GM19025 (cell line): Measurements from ENCODE around the gene KCNK15.
"Not testable (repeated sequence)": the region's sequence is repeated elsewhere in the genome, so short reads cannot be mapped to it uniquely, and the experiment has no call there.

Source experiments
- ATAC-seq: cut with Tn5 transposase; IDR thresholded peaks from one replicate; pipeline ENCODE4 v1.9.1; 2021; ENCODE audit warnings: mild to moderate bottlenecking, low read depth, moderate library complexity; ENCODE audit not compliant: unreplicated experiment

Gene KCNK15

DNA sequence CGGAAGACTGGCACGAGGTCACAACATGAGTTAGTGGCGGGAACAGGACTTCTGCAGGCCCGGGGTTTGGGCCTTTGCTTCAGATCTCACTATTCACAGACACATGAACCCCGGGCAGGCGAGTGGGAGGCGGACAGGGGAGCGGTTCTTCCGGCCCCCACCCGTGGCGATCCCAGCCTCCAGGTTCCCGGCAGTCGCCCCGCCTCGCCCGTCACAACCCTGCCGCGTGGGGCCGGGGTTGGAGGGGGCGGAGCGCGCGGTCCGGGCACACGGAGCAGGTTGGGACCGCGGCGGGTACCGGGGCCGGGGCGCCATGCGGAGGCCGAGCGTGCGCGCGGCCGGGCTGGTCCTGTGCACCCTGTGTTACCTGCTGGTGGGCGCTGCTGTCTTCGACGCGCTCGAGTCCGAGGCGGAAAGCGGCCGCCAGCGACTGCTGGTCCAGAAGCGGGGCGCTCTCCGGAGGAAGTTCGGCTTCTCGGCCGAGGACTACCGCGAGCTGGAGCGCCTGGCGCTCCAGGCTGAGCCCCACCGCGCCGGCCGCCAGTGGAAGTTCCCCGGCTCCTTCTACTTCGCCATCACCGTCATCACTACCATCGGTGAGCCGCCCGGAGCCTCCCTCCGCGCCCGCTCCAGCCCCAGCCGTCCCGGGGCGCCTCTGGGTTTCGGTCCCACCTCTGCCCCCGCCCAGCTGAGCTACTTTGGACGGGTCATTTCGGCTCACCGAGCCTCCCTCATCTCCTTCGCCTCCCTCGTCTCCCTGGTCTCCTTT lies at the start of gene KCNK15:
Gene KCNK15, plus strand, starts transcription at position 268 of the 769 bp plus-strand sequence. Its CDS starts 46 bp downstream, at position 314.
- ATAC-seq, result no peak

DNA sequence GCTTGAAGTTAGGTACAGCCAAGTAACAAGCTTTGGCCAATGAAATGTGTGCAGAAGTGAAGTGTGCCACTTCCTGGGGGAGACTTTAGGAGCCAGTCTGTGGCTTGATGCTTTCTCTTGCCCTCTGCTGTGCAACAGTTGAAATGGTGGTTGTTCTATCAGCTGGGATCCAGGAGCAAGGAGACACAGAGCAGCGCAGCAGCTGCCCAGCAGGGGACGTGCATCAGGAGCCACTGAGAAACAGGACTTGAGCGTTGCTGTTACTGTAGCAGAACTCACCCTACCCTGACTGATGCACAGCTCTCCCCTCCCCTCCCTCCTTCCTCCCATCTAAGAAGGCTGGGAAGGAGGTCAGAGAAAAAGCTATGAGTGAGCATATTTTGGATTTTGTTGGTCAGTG lies 49.4 kb upstream of the KCNK15 start:
- no peak for ATAC-seq

DNA sequence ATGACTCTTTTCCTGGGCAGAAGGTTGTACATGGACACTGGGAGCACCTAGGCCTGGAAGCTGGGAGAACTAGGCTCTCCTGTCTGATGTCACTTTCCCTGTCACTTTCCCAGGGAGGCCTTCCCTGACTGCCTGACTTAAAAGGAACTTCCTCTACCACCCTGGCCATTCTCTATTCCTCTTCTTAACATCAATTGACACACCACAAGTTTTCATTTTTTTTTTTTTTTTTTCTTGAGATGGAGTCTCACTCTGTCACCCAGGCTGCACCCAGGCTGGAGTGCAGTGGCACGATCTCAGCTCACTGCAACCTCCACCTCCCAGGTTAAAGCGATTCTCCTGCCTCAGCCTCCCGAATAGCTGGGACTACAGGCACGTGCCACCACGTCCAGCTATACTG lies 48.6 kb upstream of the KCNK15 start:
- not testable (repeated sequence) for ATAC-seq

DNA sequence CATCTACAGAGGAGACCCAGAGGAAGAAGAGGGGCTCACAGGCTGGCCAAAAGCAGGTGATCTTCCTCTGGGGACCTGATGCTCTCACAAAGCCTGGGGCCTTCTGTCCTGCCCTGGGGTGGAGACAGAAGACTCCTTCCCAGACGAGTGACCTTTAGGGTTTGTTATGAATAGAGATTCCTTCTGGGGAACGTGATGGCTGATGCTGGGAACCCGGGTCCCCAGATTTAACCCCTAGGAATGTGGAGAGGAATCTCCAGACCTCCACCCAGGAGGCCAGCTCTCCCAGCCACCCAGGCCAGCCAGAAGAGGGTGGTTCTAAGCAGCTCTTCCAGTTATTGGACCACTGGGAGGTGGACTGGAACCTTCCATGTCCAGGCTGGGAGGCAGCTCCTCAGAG lies 47.3 kb upstream of the KCNK15 start:
- ATAC-seq, result no peak

DNA sequence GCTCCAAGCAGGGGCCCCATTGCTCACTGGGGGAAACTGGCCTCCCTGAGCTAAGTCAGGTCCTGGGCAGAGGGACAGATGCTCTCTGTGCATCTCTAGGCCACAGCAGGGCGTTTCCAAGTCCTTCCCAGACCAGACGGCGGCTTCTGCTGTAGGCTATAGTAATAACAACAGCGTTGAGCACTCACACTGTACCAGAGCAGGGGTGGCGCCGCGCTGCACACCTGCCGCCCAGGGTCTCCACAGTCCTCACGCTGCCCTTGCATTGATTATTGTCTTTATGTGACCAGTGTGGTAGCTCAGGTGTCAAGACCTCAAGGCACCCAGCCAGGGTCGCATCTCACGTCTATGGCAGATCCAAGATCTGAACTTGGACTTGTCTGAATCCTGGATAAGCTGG lies 45.4 kb upstream of the KCNK15 start:
- no peak for ATAC-seq

DNA sequence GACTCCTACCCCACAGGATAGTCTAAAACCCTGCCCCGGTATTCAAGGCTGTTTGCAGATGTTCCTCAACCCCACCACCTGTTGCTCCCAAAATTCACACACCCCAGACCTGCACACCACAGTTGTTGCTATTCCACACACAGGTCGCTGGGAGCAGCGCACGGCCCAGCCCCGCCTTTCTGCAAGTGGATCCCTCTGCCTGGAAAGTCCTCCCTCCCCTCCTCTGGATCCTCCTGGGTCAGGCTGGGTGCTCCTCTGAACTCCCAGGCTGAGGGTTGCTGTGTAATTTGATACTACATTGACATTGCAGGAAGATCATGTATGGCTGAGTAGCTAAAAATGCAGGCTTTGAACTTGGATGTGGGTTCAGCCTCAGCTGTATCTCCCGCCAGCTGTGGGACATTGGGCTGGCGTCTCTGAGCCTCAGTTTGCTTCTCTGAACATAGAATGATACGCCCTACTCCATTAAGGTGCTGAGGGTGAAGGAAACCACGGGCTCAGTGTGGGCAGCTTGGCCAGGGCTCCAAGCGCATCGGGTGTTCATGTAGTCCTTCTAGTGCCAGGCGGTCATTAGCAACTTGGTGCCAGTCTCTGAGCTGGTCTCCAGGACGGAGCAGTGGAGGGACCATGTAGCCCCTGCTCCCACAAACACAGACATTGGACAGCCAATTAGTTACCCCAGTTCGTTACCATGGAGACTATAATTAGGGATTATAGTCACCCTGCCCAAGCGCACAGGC lies 44.4 kb upstream of the KCNK15 start:
- ATAC-seq, result no peak

DNA sequence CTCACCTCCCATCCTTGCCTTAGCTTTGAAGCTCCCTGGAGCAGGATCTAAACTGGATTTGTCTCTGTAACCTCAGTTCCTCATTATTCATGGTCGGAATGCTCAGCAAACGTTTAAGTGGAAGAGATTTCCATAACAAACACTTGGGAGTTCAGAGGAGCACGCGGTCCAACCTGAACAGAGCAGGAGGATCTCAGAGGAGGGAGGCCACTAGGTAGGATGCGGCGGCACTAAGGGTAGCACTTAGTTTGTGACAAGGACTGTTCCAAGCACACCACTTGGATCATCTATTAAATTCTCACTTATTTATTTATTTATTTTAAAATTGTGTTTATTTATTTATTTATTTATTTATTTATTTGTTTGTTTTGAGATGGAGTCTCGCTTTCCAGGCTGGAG lies 43.8 kb upstream of the KCNK15 start:
- no peak for ATAC-seq

DNA sequence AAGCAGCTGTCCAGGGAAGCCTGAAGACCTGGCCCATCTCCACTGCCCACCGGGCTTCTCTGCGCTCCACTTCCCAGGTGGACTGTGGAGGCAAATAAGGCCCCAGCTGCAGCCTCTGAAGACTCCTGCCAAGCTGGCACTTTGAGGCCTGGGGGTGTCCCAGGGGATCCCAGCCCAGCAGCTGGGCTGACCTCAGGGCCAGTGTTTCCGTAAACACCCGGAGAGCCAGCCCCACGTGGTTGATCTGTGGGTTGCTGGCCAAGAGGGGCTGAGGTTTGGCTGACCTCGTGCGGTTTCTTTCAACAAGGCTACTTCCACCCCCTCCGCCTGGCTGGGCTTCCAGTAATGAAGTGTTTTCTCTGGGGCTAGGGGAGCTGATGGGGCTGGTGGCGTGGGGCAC lies 42.9 kb upstream of the KCNK15 start:
- peak; percentile 69 for ATAC-seq

DNA sequence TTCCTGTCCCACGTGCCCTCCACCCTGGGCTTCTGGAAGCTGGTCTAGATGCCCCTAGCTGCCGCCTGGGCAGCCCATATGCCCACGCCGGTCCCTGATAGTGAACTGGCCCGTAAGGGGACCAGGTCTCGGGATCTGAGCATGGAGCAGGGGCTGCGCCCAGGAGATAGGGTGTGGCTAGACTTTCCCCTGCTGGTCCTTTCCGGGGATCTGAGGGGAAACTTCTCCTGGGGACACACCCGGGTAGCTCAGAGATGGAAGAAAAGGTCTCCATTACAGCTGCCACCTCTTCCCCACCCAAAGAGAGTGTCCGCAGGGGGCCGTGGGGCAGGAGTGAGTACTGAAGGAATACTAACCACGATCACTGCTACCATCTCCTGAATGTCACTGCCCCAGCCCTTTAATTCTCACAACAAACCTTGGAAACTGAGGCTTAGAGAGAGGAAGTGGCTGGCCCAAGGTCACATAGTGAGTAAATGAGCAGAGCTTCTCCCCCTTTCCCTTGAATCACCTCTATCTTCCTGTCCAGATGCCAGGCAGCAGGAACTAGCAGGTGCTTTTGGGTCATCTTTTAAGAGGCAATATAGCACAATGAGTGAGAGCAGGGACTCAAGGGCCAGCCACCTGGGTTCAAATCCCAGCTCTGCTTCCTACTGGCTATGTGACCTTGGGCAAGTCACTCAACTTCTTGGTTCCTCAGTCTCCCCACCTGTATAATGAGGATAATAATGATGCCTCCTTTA lies 42.3 kb upstream of the KCNK15 start:
- ATAC-seq, result no peak

DNA sequence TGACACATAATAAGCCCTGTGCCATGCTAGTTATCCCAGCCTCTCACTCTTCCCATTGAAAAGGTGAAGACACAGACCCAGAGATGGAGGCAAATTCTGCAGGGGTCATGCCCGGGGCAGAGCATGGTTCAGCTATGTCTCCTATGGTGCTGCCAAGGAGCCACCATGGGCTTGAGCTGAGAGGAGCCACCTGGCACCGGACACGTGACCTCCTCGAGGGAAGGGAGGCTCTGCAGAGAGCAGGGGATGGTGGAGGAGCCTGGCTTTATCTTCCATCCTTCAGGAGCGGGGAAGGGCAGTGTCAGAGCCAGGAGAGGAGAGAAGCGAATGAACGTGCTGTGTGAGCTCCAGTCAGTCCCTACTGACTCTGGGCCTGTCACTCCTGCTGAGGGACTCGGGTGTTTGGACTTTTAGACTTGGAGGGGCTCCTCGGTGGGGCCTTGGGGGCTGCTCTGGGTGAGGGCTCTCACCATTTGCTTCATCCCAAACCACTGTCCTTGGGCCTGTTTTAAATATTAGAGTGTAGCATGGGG lies 41.6 kb upstream of the KCNK15 start:
- no peak for ATAC-seq

DNA sequence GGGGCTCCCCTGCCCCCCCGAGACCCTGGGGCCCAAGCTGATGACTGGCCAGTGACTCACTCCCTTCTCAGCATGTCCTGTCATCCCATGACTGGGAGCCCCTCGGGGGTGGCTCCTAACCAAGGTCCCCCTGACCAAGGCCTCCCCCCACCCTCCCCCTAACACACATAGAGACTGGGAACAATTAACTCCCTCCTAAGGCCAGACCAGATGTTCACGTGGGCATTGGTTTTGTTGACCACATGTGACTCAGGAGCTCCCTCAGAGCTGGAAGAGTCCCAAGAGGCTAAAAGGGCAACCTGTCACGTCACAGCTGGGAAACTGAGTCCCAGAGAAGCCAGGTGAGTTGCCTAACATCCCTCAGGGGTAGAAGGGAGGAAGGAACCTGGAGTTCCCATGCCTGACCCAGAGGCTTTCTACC lies 41.1 kb upstream of the KCNK15 start:
- ATAC-seq, result no peak

DNA sequence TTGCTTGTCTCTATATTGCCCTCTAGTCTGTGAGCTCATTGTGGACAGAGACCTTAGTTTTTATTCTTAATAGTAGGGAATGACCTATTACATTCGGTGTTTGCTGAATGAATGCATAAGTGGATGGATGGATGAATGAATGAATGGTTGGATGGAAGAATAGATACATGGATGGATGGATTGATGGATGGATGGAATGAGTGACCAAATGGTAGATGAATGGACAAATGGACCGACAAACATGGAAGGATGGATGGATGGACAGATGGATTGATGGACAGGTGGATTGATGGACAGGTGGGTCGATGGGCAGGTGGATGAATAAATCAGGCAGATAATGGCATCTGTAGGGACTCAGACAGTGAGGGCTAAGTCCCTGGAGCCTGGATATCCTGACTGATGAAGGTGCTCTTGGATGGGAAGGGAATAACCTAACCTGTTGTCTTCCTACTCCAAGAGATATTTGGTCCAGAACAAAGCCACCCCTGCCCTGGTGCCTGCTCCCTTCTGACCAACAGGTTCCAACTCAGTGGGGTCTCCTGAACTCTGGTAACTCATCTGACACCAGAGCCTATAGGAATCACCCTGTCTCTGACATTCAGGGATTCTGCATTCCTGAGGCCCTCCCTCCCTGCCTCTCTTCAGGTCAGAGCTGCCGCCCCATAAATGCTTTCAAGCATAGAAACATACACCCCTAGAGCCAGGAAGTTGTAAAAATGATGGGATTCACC lies 40.1 kb upstream of the KCNK15 start:
- no peak for ATAC-seq

DNA sequence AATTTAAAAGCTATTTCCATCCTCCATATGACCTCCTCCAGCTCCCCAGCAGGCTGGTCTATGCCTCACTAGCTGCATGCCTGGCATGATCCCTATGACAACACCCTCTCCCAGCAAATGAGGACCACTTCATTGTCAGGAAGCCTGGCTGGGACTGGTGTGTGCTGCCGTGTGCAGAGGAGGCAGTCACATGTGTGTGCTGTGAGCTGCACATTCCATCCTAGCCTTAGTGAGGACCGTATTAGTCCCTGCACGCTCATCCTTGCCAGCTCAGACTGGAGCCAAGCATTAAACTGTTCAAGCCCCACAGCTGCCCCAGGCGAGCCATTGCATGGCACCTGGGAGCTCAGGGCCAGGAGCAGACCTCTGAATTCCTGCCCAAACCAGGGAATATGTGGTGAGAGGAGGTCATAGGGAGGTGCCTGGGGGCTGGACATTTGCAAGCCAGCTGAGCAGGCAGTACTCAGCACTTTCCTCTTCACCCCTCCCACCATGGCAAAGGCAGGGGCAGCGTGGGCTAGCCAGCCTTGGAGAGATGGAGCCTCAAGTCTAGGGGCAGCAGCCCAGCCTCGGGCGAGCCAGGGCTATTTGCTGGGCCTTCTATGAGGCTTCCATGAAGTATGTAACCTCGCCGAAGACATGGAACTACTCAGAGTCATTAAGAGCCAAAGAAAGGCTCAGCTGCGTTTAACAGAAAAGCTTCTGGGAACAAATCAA lies 39.2 kb upstream of the KCNK15 start:
- no peak for ATAC-seq

DNA sequence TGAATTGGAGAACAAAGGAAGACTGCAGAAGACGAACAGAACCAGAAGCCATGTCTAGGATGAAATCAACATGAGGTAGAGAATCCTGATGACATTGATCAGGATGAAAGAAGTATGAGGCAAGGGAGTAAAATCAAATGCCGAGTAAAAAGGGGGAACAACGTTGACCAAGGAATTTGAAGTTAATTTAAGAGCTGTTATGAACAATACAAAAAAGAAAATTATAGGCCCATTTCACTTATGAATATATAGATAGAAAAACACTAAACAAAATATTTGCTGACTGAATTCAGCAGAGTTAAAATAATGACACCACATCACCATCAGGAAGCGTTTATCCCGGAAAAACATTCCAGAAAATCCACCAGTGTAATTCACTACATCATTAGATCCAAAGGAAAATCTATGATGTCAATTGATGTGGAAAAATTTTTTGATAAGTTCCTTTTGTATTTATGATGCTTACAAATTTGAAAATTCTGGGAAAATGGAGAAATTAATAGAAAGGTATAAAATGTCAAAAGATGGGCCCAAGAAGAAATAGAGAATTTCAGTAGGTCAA lies 38.6 kb upstream of the KCNK15 start:
- ATAC-seq, result no peak

DNA sequence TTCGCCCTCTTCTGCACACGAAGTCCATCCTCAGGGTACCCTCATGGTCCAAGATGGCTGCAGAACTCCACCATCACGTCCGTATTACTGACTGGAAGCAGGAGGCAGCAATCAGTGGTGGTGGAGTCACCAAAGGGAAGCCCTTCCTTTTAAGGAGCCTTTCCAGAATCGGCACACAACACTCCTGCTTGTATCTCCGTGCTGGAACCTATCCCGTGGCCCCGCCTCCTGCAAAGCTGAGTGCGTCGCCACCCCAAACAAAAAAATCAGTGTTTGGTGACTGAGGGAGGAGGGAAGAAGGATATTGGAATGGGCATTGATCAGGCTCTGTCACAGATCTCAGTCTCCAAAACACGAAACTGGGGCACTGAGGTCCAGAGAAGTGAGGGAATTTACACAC lies 36.3 kb upstream of the KCNK15 start:
- ATAC-seq, result no peak

DNA sequence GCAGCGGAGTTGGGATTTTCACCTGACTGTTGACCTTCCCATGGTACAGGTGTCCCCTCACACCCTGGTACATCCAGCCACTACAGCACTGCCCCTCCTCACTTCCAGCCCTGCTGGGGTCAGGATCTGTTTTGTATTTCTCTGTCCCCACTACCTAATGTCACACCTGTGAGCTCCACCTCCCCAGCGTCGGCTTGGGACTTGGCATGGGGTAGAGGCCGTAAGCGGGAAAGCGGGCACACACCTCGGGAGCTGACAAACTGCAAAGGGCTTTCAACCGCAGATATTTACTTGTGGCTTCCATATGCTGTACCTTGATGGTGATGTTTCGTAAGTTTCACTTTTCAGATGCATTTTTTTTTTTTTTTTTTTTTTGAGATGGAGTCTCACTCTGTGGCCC lies 35.9 kb upstream of the KCNK15 start:
- no peak for ATAC-seq

DNA sequence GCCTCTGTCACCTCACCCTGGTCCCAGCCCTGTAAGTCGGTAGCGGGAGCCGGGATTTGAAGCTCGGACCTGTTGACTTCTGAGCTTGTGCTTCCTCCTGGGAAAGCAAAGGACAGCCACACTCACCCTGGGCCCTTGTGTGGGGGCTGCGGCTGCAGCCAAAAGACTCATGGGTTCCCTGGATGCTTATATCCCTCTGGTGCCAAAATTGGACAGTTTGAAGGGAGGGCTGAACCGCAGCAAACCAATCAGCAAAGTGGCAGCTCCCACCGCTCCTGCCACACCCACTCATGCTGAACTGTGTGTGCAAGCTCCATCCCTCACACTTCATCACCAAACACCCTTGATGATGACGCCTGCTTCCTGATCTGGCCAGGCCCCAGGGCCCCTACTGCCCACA lies 34.4 kb upstream of the KCNK15 start:
- ATAC-seq, result no peak

DNA sequence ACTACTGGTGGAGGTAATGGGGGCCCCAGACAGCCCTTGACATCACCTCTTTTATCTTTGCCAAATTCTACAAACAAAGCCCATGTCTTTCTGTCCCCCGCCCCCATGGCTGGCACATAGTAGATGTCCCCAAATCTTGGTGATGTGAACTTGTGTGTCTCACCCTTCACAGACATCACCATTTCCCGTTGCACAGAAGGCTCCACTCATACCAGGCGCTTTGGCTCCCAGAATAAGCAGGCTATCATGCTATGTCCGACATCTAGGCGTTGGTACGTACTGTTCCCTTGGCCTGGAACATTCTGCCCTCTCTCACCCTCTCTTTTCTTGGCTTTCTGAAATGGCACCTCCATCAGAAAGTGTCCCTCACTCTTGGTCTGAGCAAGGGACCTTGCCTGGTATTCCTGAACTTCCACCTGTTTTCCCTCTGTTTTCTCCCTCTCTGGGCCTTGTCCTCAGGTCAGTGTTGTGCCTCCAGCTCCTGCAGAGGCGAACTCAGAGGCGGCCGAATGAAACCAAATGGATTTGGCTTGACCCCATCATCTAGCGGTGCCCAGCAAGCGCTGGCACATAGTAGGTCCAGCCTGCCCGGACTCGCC lies 31.5 kb upstream of the KCNK15 start:
- ATAC-seq, result no peak
